GM18502 (cell line): ENCODE measurements around the gene PIPOX.

Source experiments
- ATAC-seq: cut with Tn5 transposase; IDR thresholded peaks from one replicate; pipeline ENCODE4 v1.9.1; 2021; ENCODE audit warnings: mild to moderate bottlenecking; ENCODE audit not compliant: unreplicated experiment, poor library complexity

PIPOX gene

GRCh38 chr17:29093090-29093871, 50.3 kb downstream of the PIPOX start:
- ATAC-seq = no peak

- ATAC-seq = no peak
Measured at GRCh38 chr17:29094101-29094708, 51.3 kb downstream of the PIPOX start.

DNA sequence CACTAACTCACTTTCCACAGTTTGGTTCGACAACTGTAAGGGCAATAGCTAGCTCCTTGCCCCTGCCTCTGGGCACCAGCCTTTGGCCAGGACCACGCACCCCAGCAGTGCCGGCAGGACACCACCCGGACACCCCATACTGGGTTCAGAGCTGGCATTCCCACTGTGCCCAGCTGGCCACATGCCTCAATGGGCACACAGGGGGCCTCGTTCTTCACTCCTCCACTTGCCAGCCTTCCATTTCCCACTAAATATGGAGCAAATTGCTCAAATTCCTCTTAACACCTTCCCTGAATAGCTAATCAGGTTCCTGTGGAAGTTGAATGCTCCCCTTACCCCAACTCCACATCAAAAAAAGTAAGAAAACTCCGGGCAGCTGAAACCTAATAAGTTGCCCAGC, 52.5 kb downstream of the PIPOX start:
- ATAC-seq = no peak

- ATAC-seq = no peak
Measured at GRCh38 chr17:29096094-29096493, 53.2 kb downstream of the PIPOX start.

DNA sequence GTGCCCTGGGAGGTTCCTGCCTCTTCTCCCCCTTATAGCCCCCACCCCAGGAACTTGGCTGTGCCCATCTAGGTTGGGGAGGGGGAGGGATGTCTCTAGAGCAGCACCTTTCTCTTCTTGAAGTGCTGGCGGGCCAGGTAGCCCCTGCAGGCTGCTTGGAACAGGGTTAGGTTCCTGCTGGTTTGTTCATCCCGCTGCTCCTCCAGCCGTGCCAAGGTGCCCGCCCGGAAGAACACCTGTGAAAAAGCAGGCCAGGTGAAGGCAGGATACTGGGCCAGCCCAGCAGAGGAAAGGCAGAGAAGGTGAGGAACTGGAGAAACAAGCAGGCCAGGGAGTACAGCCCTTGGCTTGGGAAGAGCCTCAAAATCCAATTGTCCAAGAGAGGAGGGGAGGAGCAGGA, 56.6 kb downstream of the PIPOX start:
- ATAC-seq = no peak

- no peak for ATAC-seq
Measured at GRCh38 chr17:29100296-29100695, 57.4 kb downstream of the PIPOX start.

- no peak for ATAC-seq
Measured at GRCh38 chr17:29102046-29102445, 59.1 kb downstream of the PIPOX start.

GRCh38 chr17:29102741-29103181, 59.8 kb downstream of the PIPOX start:
- no peak for ATAC-seq

DNA sequence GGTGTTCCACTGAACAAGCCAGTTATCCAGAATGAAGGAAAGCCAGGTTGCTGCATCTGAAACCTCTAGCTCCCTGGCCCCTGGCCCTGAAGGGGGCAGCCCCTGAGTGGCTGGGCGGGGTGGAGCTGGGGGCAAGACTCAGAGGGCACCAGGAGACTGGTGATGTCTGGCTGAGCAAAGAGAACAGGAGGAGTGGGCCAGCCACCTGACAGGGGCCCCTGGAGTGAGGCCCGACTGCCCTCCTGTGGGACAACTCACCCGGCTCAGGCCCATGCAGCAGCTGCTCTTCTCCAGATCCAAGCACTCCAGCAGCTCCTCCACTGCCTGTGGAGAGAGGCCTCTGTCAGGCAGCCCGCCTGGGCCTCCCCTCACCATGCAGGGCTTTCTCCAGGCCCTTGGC, 60.4 kb downstream of the PIPOX start:
- ATAC-seq = no peak
